Type B pancreatic cell (in vitro differentiated cells): ENCODE data around the gene LHX5. TPM values are rescaled to one million over a fixed set of nuclear protein-coding genes. Genes with fewer than 3 reads are reported as not detected.

Experiments used
- DNase-seq: peaks from one replicate; pipeline ENCODE4 v3.0.0; 2021; ENCODE audit warnings: mixed read lengths; ENCODE audit not compliant: unreplicated experiment; ENCODE audit errors: extremely low spot score
- H3K27ac Mint-ChIP-seq: 2 replicates; pipeline ENCODE4 v1.8.0; 2021; ENCODE audit warnings: mild to moderate bottlenecking, mixed read lengths
- H3K27me3 Mint-ChIP-seq: 2 replicates; pipeline ENCODE4 v1.8.0; 2021; ENCODE audit warnings: mixed read lengths
- H3K36me3 Mint-ChIP-seq: 2 replicates; pipeline ENCODE4 v1.8.0; 2021; ENCODE audit warnings: mixed read lengths
- H3K4me1 Mint-ChIP-seq: one replicate; pipeline ENCODE4 v1.8.0; 2021; ENCODE audit warnings: mixed read lengths; ENCODE audit not compliant: unreplicated experiment
- H3K4me3 Mint-ChIP-seq: 2 replicates; pipeline ENCODE4 v1.8.0; 2021; ENCODE audit warnings: mild to moderate bottlenecking, mixed read lengths
- H3K9me3 Mint-ChIP-seq: 2 replicates; pipeline ENCODE4 v1.8.0; 2021; ENCODE audit warnings: mixed read lengths
- CTCF ChIP-seq: fragments of 200-600 bp; sonication (generic); conservative IDR thresholded peaks from 2 replicates; pipeline ENCODE4 v1.5.0; 2021; ENCODE audit warnings: antibody characterized with exemption, mild to moderate bottlenecking
- long read RNA-seq: library from polyadenylated mRNA; unstranded; transcript quantifications from one replicate; pipeline ENCODE4 v2.0.0, GENCODE V29; 2020
- total RNA-seq: library from RNA; stranded (reverse); gene quantifications from 2 replicates; pipeline ENCODE4 v1.2.1, GENCODE V29; 2021; ENCODE audit warnings: low replicate concordance

LHX5 gene
- 0.12 TPM in 1 of 2 replicates, not detected in the other for total RNA-seq
- long read RNA-seq: 0 reads

GRCh38 chr12:113471619-113472171 lies at the start of gene LHX5:
TSS of gene LHX5 (minus strand) at chr12:113471871. CDS start at chr12:113471498, 373 bp downstream.
- H3K4me1 Mint-ChIP-seq: no peaks in the 10 kb centered on the region
- H3K27ac Mint-ChIP-seq: no peak within 1 kb of the TSS
- peaks cover 3% of the 10 kb centered on the region for H3K36me3 Mint-ChIP-seq
- no peak for DNase-seq
- peak within 1 kb of the TSS; percentile 47 for H3K4me3 Mint-ChIP-seq
- peaks cover 90% of the 10 kb centered on the region for H3K27me3 Mint-ChIP-seq
- TF ChIP-seq CTCF: no peak
- H3K9me3 Mint-ChIP-seq: no peaks in the 10 kb centered on the region

GRCh38 chr12:113519464-113520307 lies 48.0 kb upstream of the LHX5 start:
- Mint-ChIP-seq H3K4me1 (no peaks in the 10 kb centered on the region), H3K36me3 (peaks cover 3% of the 10 kb centered on the region), H3K4me3 (no peak overlapping the region), H3K9me3 (no peaks in the 10 kb centered on the region), H3K27ac (no peak overlapping the region), H3K27me3 (peaks cover 91% of the 10 kb centered on the region)
- TF ChIP-seq CTCF: no peak
- no peak for DNase-seq

GRCh38 chr12:113515082-113515856 lies 43.6 kb upstream of the LHX5 start:
- no peak for DNase-seq
- H3K27me3 Mint-ChIP-seq: peaks cover 95% of the 10 kb centered on the region
- no peaks in the 10 kb centered on the region for H3K9me3 Mint-ChIP-seq
- no peaks in the 10 kb centered on the region for H3K4me1 Mint-ChIP-seq
- no peak overlapping the region for H3K27ac Mint-ChIP-seq
- H3K4me3 Mint-ChIP-seq: no peak overlapping the region
- H3K36me3 Mint-ChIP-seq: peaks cover 3% of the 10 kb centered on the region
- no peak for TF ChIP-seq CTCF

- Mint-ChIP-seq H3K4me3 (no peak overlapping the region), H3K27me3 (peaks cover 95% of the 10 kb centered on the region), H3K4me1 (no peaks in the 10 kb centered on the region), H3K36me3 (peaks cover 3% of the 10 kb centered on the region), H3K9me3 (no peaks in the 10 kb centered on the region), H3K27ac (no peak overlapping the region)
- TF ChIP-seq CTCF: no peak
- DNase-seq: no peak
These were observed 42.9 kb upstream of the LHX5 start for GRCh38 chr12:113514602-113515001.

- H3K27me3 Mint-ChIP-seq: peaks cover 91% of the 10 kb centered on the region
- no peak for DNase-seq
- H3K4me3 Mint-ChIP-seq: no peak overlapping the region
- no peak overlapping the region for H3K27ac Mint-ChIP-seq
- H3K4me1 Mint-ChIP-seq: no peaks in the 10 kb centered on the region
- no peak for TF ChIP-seq CTCF
- H3K9me3 Mint-ChIP-seq: no peaks in the 10 kb centered on the region
- H3K36me3 Mint-ChIP-seq: no peaks in the 10 kb centered on the region
These were observed 40.9 kb upstream of the LHX5 start for GRCh38 chr12:113512568-113512967.
